K562 (cell line): Measurements from ENCODE around the gene GNG7. TPM values are rescaled to one million over a fixed set of nuclear protein-coding genes. Genes with fewer than 3 reads are reported as not detected.

Source experiments
- NONO ChIP-seq, 2 experiments: fragments of 200-400 bp in 1 of 2; fragments of 450-650 bp in 1 of 2; formaldehyde crosslinking in 1 of 2; IDR thresholded peaks; 2 replicates each; pipeline ENCODE4 v1.6.1; 2017; ENCODE audit warnings: low read depth in 2 of 2, mild to moderate bottlenecking in 2 of 2, moderate library complexity in 2 of 2, low read length in 1 of 2
- PHF8 ChIP-seq: fragments of 200-600 bp; sonication (generic); IDR thresholded peaks from 2 replicates; pipeline ENCODE4 v1.6.1; 2012; ENCODE audit warnings: mixed run types, mild to moderate bottlenecking, inconsistent platforms, low read length, moderate library complexity, borderline replicate concordance
- SIN3A ChIP-seq, 2 experiments: fragments of 150-350 bp in 1 of 2; IDR thresholded peaks; 2 replicates each; pipeline ENCODE4 v1.6.1; 2011 to 2016; ENCODE audit warnings: borderline replicate concordance in 2 of 2, low read depth in 2 of 2, low read length in 2 of 2, mild to moderate bottlenecking in 2 of 2, moderate library complexity in 2 of 2; ENCODE audit not compliant: control insufficient read depth in 1 of 2
- ZBTB7A ChIP-seq: IDR thresholded peaks from 2 replicates; pipeline ENCODE4 v1.6.1; 2011; ENCODE audit warnings: low read depth, mild to moderate bottlenecking, low read length, moderate library complexity, borderline replicate concordance; ENCODE audit not compliant: control insufficient read depth
- ZFPM2 ChIP-seq: fragments of 250-450 bp; sonication (Bioruptor Pico); IDR thresholded peaks from 2 replicates; pipeline ENCODE4 v1.5.1; 2022; ENCODE audit warnings: mild to moderate bottlenecking
- polyA plus RNA-seq, 8 experiments: library from polyadenylated mRNA; depleted of rRNA in 4 of 8; stranded (reverse) in 5 of 8; unstranded in 3 of 8; fragments of >200 nt; fragmentation: Nextera tagmentation in 2 of 8; fragmentation: Illumina TruSeq in 1 of 8; extraction: Ambion mirVana in 2 of 8; extraction: Trizol in 1 of 8; gene quantifications; 2 replicates each; pipeline versions ENCODE4 v1.2.1 to v1.2.3, GENCODE V29; 2011 to 2014; ENCODE audit warnings: inconsistent platforms in 1 of 8, missing spikeins in 1 of 8
- total RNA-seq, 7 experiments: library from RNA; depleted of rRNA in 6 of 7; stranded (reverse); fragments of >200 nt in 6 of 7; fragmentation: Illumina TruSeq in 2 of 7; extraction: Trizol in 2 of 7; gene quantifications; 2 replicates each; pipeline versions ENCODE4 v1.2.1 to v1.2.3, GENCODE V29; 2011 to 2021; ENCODE audit warnings: low replicate concordance in 1 of 7
- TF ChIP-seq, protein P1 (sequence below), 2 experiments: IDR thresholded peaks; 2 replicates each; pipeline ENCODE4 v1.6.1; 2011; ENCODE audit warnings: borderline replicate concordance in 1 of 2, control low read depth in 1 of 2, low read depth in 1 of 2, low read length in 1 of 2, mild to moderate bottlenecking in 1 of 2, mixed read lengths in 1 of 2, moderate library complexity in 1 of 2; ENCODE audit not compliant: insufficient read depth in 1 of 2, insufficient read length in 1 of 2, poor library complexity in 1 of 2, severe bottlenecking in 1 of 2; ENCODE audit errors: extremely low read depth in 1 of 2
- TF ChIP-seq, protein P2 (sequence below): fragments of 250-450 bp; sonication (Bioruptor Pico); IDR thresholded peaks from 2 replicates; pipeline ENCODE4 v1.6.1; 2021; ENCODE audit warnings: mild to moderate bottlenecking
- TF ChIP-seq, protein P3 (sequence below): fragments of 200-800 bp; sonication (Bioruptor generic); IDR thresholded peaks from 2 replicates; pipeline ENCODE4 v1.6.1; 2017; ENCODE audit warnings: missing genetic modification characterization, missing compliant biosample characterization

The GNG7 gene
- total and polyA plus RNA-seq, 9 of the 15 experiments (the other 6 are each of a cell fraction or from before 2014, with no cell fraction given), result 0.01 to 0.20 (median 0.06) TPM; not detected in 1

GRCh38 chr19:2720777-2721569, 18.5 kb upstream of the GNG7 start, which contains the start of gene DIRAS1 (continued):
- TF ChIP-seq, protein P1, sequence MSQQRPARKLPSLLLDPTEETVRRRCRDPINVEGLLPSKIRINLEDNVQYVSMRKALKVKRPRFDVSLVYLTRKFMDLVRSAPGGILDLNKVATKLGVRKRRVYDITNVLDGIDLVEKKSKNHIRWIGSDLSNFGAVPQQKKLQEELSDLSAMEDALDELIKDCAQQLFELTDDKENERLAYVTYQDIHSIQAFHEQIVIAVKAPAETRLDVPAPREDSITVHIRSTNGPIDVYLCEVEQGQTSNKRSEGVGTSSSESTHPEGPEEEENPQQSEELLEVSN (IDR thresholded peaks at IDR 0.05; ENCODE audit: borderline replicate concordance in 1 of 2, extremely low read depth in 1 of 2, insufficient read depth in 1 of 2, insufficient read length in 1 of 2, low read depth in 1 of 2, low read length in 1 of 2, poor library complexity in 1 of 2, severe bottlenecking in 1 of 2), result peak in 1 of 2 experiments; percentile 38
- TF ChIP-seq, protein P2, sequence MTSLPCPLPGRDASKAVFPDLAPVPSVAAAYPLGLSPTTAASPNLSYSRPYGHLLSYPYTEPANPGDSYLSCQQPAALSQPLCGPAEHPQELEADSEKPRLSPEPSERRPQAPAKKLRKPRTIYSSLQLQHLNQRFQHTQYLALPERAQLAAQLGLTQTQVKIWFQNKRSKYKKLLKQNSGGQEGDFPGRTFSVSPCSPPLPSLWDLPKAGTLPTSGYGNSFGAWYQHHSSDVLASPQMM (CRISPR knock-in tag), result no peak
- TF ChIP-seq ZBTB7A, result peak; percentile 29; the same call in 1 of the 2 replicates
- peak in 1 of 2 experiments; percentile 46; a peak in 1 of 4 replicates for TF ChIP-seq SIN3A (IDR thresholded peaks at IDR 0.05; ENCODE audit: borderline replicate concordance in 2 of 2, control insufficient read depth in 1 of 2, low read depth in 2 of 2, low read length in 2 of 2)
- TF ChIP-seq PHF8, result peak; percentile 49; the same call in 1 of the 2 replicates
- TF ChIP-seq, protein P3, sequence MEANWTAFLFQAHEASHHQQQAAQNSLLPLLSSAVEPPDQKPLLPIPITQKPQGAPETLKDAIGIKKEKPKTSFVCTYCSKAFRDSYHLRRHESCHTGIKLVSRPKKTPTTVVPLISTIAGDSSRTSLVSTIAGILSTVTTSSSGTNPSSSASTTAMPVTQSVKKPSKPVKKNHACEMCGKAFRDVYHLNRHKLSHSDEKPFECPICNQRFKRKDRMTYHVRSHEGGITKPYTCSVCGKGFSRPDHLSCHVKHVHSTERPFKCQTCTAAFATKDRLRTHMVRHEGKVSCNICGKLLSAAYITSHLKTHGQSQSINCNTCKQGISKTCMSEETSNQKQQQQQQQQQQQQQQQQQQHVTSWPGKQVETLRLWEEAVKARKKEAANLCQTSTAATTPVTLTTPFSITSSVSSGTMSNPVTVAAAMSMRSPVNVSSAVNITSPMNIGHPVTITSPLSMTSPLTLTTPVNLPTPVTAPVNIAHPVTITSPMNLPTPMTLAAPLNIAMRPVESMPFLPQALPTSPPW, result peak; percentile 65
- 0 out of 4 replicates have a peak, but pooled peaks of 1 of the 2 experiments have one; percentile 21 for TF ChIP-seq NONO (IDR thresholded peaks at IDR 0.05; ENCODE audit: low read depth in 2 of 2, low read length in 1 of 2)
- no peak for TF ChIP-seq ZFPM2 (CRISPR knock-in tag)
